Activated T-cell treated with anti-CD3 and anti-CD28 coated beads, Interleukin-2, amount 50 U/mL, for 4 hours (primary cell): ENCODE measurements around the gene KCNS1. TPM values are rescaled to one million over a fixed set of nuclear protein-coding genes. Genes with fewer than 3 reads are reported as not detected.
"Not testable (repeated sequence)": the region's sequence is repeated elsewhere in the genome, so short reads cannot be mapped to it uniquely, and the experiment has no call there.

Experiments
- ATAC-seq, 2 donors: fragments of 200-7000 bp; cut with Tn5 transposase; one replicate each; pipeline ENCODE4 v1.10.0; 2021
- DNase-seq: peaks from one replicate; pipeline ENCODE4 v3.0.0-alpha.2; 2020
- H3K27me3 Mint-ChIP-seq: one replicate; pipeline ENCODE4 v1.8.0; 2021; ENCODE audit warnings: low read depth, mixed read lengths
- H3K36me3 Mint-ChIP-seq: one replicate; pipeline ENCODE4 v1.8.0; 2022; ENCODE audit warnings: mixed read lengths; ENCODE audit not compliant: insufficient read depth
- H3K4me1 Mint-ChIP-seq: one replicate; pipeline ENCODE4 v1.8.0; 2021; ENCODE audit warnings: low read depth, mixed read lengths
- H3K4me3 Mint-ChIP-seq: one replicate; pipeline ENCODE4 v1.8.0; 2021; ENCODE audit warnings: mild to moderate bottlenecking, moderate library complexity, mixed read lengths
- H3K9me3 Mint-ChIP-seq: one replicate; pipeline ENCODE4 v1.8.0; 2021; ENCODE audit warnings: mixed read lengths
- total RNA-seq, 3 donors: library from RNA; stranded (reverse); gene quantifications; one replicate each; pipeline ENCODE4 v1.2.1, GENCODE V29; 2021

Gene KCNS1, protein sequence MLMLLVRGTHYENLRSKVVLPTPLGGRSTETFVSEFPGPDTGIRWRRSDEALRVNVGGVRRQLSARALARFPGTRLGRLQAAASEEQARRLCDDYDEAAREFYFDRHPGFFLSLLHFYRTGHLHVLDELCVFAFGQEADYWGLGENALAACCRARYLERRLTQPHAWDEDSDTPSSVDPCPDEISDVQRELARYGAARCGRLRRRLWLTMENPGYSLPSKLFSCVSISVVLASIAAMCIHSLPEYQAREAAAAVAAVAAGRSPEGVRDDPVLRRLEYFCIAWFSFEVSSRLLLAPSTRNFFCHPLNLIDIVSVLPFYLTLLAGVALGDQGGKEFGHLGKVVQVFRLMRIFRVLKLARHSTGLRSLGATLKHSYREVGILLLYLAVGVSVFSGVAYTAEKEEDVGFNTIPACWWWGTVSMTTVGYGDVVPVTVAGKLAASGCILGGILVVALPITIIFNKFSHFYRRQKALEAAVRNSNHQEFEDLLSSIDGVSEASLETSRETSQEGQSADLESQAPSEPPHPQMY
- total RNA-seq, result under 1 TPM; 0.13 to 0.37 (median 0.16) TPM

DNA sequence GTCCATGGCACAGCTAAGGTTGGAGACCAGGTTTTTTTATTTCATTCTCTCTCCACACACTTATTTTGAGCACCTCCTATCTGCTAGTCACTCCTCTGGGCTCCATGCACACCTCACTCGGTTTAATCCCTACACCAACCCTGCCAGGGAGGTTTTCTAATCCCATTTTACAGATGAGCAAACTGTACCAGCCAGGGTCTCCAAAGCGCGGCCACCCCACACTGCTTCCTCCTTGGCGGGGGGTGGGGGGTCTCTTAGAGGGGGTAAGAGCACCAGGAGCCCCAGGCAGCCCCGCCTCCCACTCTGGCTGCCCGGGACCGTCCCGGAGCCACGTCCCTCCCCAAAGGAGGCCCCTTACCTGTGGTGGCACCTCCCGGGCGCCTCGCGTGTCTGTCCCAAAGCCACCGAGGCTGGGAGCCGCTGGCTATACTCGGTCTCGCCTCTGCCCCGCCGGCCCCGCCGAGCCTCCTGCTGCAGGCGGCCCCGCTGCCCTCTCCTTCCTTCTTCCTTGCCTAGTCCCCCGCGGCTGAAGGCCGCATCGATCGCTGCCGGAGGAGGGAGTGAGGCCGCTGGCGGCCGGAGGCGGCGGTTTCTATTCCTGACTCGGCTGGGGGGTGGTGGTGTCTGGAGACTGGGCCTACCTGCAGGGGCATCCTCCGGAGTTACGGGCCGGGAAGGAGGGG is at the start of gene KCNS1:
Gene KCNS1, minus strand, starts transcription at position 565 of the 683 bp plus-strand sequence. CDS start 1,891 bp downstream, outside the sequence.
- H3K9me3 Mint-ChIP-seq, result no peaks in the 10 kb centered on the region
- peaks cover 15% of the 10 kb centered on the region for H3K4me1 Mint-ChIP-seq
- ATAC-seq (no peak), DNase-seq (no peak)
- no peaks in the 10 kb centered on the region for H3K36me3 Mint-ChIP-seq
- H3K27me3 Mint-ChIP-seq, result peaks cover 47% of the 10 kb centered on the region
- H3K4me3 Mint-ChIP-seq, result no peak within 1 kb of the TSS

DNA sequence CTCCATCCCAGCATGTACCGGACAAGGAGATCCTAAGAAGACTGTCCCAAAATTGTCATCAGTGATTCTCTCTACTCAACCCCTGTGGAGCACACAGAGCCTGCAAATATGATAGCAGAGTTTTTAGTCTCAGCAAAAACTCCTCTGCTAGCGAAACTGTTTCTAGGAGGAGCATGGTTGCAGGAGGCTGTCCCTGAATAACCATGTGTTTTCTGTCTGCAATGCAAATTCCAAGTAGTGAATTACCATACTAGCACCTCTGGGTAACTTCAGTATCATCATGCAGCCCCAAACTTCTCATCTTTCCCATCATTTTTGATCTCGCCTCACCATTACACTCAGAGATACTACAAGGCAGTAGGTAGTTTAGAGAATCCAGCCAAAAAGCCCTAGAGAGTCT is 48.1 kb upstream of the KCNS1 start:
- Mint-ChIP-seq H3K4me3 (no peak overlapping the region), H3K9me3 (no peaks in the 10 kb centered on the region), H3K4me1 (no peaks in the 10 kb centered on the region), H3K27me3 (peaks cover 34% of the 10 kb centered on the region), H3K36me3 (no peaks in the 10 kb centered on the region)
- no peak for DNase-seq
- ATAC-seq, result no peak

DNA sequence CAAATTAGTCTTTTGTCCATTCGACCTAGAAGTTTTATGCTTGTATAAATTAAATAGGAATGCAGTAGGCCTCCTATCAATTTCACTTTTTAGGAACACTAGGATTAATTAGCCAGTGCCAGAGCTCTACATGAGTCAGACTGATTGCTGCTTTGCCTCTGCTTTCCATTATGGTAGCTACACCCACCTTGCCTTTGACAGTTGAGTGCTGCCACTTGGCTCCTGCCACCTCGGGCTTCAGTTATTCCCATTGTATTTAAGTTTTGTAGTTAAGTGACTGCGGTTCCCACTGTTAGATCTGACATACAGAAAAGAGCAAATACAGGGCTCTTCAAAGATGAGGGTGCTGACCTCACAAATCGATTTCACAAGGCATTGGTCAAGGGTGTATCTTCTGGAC is 39.9 kb upstream of the KCNS1 start:
- ATAC-seq, result no peak
- Mint-ChIP-seq H3K4me3 (no peak overlapping the region), H3K4me1 (no peaks in the 10 kb centered on the region), H3K36me3 (no peaks in the 10 kb centered on the region), H3K27me3 (peaks cover 10% of the 10 kb centered on the region), H3K9me3 (no peaks in the 10 kb centered on the region)
- no peak for DNase-seq

DNA sequence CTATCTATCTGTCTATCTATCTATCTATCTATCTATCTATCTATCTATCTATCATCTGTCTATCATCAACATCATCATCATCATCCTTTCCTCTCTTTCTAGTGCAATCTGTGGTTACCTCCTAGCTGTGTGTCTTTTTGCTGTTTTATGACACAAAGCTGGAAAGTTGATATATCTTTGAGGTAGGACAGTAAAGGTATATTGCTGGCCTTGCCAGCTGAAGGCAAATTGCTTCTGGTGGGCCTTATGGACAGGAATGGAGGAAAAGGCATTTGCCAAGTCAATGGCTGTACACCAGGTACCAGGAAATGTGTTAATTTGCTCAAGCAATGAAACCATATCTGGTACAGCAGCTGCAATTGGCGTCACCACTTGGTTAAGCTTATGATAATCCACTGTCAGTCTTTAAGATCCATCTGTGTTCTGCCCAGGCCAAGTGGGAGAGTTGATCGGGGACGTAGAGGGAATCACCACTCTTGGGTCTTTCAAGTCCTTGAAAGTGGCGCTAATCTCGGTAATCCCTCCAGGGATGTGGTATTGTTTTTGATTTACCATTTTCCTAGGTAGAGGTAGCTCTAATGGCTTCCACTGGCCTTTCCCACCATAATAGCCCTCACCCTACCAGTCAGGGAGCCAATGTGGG is 38.9 kb upstream of the KCNS1 start:
- DNase-seq, H3K4me3 Mint-ChIP-seq, H3K36me3 Mint-ChIP-seq, ATAC-seq, H3K4me1 Mint-ChIP-seq, H3K27me3 Mint-ChIP-seq, H3K9me3 Mint-ChIP-seq: not testable (repeated sequence)

DNA sequence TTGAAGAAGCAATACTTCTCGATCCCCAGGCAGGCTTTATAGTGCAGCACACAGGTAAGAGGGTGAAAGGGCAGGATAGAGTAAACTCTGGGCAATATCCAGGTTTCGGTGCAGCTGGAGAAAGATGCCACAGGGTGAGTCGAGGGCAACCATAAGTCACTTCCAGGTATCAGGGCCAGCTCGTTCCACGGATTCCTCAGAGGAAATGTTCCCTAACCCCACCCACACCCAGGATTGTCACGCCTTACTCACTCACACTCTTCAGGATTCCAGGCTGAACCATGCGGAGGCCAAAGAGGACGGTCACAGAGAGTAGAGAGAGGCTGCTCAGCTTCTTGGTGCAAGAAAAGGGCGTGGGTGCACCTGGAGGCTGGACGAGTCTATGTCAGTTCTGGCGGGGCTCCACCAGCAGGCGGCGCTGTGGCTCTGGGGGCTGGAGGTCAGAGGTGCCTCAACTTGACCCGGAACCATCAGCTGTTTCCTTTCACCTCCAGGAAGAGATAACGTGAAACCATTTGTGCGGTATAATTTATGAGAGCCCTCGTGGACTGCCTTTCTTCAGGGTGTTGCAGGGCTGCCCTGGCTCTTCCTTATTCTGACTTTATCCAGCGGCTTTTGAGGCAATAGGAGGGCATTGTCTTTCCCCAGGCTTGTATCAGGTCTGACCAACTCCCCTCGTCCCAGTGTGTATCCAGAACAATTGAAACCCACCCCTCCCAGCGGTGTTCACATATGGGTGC is 37.8 kb upstream of the KCNS1 start:
- no peak overlapping the region for H3K4me3 Mint-ChIP-seq
- DNase-seq, result peak; percentile 30
- H3K4me1 Mint-ChIP-seq, result no peaks in the 10 kb centered on the region
- no peaks in the 10 kb centered on the region for H3K9me3 Mint-ChIP-seq
- H3K27me3 Mint-ChIP-seq, result peaks cover 14% of the 10 kb centered on the region
- peak; percentile 38 to 63 for ATAC-seq
- H3K36me3 Mint-ChIP-seq, result no peaks in the 10 kb centered on the region

DNA sequence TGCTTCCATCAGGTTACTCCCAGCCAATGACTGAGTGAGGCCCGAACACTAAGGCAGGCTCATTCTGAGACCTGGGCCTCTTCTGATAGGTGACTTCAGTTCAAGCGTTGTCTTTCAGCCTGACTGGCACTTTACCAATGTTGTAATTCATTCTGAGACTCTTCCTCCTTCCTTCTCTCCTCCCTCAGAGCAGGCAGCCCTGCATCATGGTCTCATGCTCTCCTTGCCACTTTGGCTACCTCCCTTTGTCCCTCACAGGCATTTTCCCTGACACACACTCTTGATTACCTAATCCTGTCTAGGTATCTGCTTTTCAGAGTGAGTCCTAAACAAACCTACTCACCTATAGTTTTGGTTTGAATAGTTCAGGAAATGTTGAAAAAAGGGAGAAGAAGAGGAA is 36.0 kb upstream of the KCNS1 start:
- ATAC-seq, result no peak
- Mint-ChIP-seq H3K36me3 (no peaks in the 10 kb centered on the region), H3K4me3 (no peak overlapping the region), H3K27me3 (peaks cover 19% of the 10 kb centered on the region), H3K9me3 (no peaks in the 10 kb centered on the region), H3K4me1 (no peaks in the 10 kb centered on the region)
- DNase-seq, result no peak

DNA sequence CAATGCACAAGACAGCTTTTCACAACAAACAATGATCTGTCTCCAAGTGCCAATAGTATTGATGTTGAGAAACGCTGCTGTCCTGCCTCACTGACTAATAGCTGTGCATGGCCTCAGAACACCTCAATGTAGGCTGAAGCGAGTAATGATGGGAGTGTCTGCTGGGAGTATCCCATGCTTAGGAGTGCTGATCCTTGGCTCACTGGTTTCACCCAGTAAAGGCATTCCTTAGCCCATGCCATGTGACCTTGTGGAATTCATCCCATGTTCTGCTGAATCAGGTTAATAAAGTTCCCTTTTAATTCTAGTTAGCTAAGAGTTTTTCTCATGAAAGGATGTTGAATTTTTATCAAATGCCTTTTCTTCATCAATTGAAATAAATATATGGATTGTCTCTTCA is 27.2 kb upstream of the KCNS1 start:
- ATAC-seq, result no peak
- Mint-ChIP-seq H3K9me3 (no peaks in the 10 kb centered on the region), H3K27me3 (peaks cover 30% of the 10 kb centered on the region), H3K4me1 (no peaks in the 10 kb centered on the region), H3K36me3 (no peaks in the 10 kb centered on the region), H3K4me3 (no peak overlapping the region)
- no peak for DNase-seq

DNA sequence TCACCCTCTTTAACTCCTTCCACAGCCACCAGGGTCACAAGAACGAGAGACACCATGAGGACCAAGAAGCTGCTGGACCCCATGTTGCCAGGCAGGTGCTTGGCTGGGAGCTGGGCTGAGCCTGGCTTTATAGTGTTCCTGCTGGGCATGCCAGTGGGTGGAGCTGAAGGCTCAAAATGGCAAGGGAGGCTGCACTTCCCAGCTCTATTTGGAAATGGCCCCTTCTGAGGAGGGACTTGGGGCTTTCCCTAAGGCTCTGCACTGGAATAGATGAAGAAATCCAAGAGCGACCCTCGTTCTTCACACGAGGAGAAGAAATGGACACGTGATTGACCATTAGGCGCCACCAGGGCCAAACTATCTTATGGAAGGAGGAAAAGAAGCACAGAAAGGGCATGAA is 23.4 kb upstream of the KCNS1 start, which contains the start of gene WFDC12:
Gene WFDC12, minus strand, starts transcription at position 101 of the 400 bp plus-strand sequence. Its CDS starts 18 bp downstream, at position 83.
- ATAC-seq (no peak), DNase-seq (no peak)
- H3K4me1 Mint-ChIP-seq, result no peaks in the 10 kb centered on the region
- no peaks in the 10 kb centered on the region for H3K36me3 Mint-ChIP-seq
- no peaks in the 10 kb centered on the region for H3K9me3 Mint-ChIP-seq
- no peak within 1 kb of the TSS for H3K4me3 Mint-ChIP-seq
- H3K27me3 Mint-ChIP-seq, result peaks cover 17% of the 10 kb centered on the region

DNA sequence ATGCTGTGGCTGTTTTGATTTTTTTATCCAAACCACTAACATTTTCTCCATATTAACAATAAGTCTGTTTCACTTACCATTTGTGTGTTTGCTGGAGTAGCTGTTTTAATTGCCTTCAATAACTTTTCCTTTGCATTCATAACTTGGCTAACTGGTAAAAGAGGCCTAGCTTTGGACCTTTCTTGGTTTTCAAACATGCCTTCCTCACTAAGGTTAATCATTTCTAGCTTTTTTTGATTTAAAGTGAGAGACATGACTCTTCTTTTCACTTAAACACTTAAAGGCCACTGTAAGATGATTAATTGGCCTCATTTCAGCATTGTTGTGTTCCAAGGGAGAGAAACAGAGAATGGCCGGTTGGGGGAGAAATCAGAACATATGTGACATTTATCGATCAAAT is 20.5 kb upstream of the KCNS1 start:
- no peak for ATAC-seq

DNA sequence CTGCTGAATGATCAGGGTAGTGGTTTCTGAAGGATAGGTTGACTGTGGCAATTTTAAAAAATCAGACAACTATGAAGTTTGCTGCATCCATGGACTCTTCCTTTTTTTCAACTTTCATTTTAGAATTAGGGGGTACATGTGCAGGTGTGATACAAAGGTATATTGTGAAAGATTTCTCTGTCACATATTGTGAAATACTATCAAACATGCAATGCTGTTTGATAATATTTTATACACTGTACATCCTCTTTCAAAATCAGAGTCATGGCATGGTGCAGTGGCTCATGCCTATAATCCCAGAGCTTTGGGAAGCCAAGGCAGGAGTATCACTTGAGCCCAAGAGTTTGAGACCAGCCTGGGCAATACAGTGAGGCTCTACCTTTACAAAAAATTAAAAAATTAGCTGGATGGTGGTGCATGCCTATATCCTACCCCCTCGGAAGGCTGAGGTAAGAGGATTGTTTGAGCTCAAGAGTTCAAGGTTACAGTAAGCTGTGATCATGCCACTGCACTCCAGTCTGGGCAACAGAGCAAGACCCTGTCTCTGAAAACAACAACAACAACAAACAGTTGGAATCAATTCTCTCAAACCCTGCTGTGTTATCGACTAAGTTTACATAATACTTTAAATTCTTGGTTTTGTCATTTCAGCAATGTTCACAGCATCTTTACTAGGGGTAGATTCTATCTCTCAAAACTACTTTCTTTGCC is 18.8 kb upstream of the KCNS1 start:
- no peak for ATAC-seq

More for the DNA sequence above, 20.5 kb upstream of the KCNS1 start:
- H3K4me1 Mint-ChIP-seq, result no peaks in the 10 kb centered on the region
- no peak for DNase-seq
- no peaks in the 10 kb centered on the region for H3K36me3 Mint-ChIP-seq
- H3K4me3 Mint-ChIP-seq, result no peak overlapping the region
- H3K27me3 Mint-ChIP-seq, result peaks cover 10% of the 10 kb centered on the region
- H3K9me3 Mint-ChIP-seq, result no peaks in the 10 kb centered on the region

DNA sequence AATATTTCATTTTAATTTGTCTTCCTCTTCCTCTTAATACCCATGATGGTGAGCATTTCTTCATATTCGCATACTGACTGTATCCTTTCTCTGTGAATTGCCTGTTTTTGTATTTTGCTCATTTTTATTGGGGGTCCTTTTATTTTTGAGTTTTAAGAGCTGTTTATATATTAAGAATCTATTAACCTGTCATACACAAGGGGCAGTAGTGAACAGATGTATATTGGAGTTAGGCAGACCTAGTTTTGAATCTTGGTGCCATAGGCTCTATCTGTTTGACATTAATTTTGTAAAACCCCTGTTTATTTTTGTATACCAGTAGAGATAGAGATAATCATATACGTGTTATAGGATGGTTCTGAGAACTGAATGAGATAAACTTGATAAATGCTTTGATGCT is 17.1 kb upstream of the KCNS1 start:
- no peak for DNase-seq
- H3K27me3 Mint-ChIP-seq, result peaks cover 11% of the 10 kb centered on the region
- no peak overlapping the region for H3K4me3 Mint-ChIP-seq
- peaks cover 4% of the 10 kb centered on the region for H3K4me1 Mint-ChIP-seq
- no peak for ATAC-seq
- H3K36me3 Mint-ChIP-seq, result no peaks in the 10 kb centered on the region
- no peaks in the 10 kb centered on the region for H3K9me3 Mint-ChIP-seq

More for the DNA sequence above, 18.8 kb upstream of the KCNS1 start:
- Mint-ChIP-seq H3K9me3 (no peaks in the 10 kb centered on the region), H3K4me1 (peaks cover 2% of the 10 kb centered on the region), H3K4me3 (no peak overlapping the region), H3K36me3 (no peaks in the 10 kb centered on the region), H3K27me3 (peaks cover 8% of the 10 kb centered on the region)
- no peak for DNase-seq

DNA sequence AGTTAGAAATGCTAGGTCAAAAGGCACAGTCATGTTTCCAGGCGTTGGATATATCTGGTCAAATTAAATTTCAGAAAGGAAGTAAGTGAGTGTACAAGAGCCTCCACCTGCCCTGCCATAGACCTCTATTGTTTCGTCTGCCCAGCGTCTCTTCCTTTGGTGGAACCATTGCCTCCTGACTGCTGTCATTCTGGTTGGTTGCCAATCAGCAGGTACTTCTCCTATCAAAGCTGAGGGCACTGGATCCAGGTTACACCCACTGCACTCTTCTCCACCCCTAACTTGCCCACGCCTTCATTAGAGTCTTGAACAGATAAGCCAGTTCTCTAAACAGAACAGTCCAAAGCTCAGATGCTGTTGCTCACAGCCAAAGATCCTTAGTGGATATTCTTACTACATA is 16.7 kb upstream of the KCNS1 start:
- H3K27me3 Mint-ChIP-seq, result peaks cover 9% of the 10 kb centered on the region
- H3K9me3 Mint-ChIP-seq, result no peaks in the 10 kb centered on the region
- H3K4me3 Mint-ChIP-seq, result no peak overlapping the region
- DNase-seq, result no peak
- no peak for ATAC-seq
- no peaks in the 10 kb centered on the region for H3K36me3 Mint-ChIP-seq
- peaks cover 4% of the 10 kb centered on the region for H3K4me1 Mint-ChIP-seq

DNA sequence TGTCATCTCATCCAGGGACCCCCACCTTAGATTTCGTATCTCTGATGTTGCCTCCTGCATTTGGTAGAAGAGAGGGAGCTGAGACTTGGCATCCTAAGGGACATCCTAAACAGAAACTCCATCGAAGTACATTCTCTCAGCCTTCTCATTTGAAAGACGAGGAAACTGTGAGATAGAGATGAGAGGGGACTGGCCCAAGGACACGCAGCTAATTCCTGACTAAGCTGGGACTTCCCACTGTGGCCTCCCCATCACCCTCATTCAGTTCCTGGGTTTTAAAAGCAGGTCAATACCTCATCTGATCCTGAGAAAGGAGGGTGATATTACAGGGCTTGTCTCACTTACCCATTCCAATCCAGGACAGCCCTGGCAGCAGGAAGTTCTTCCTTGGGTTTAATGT is 14.9 kb upstream of the KCNS1 start:
- DNase-seq (no peak), ATAC-seq (no peak)
- Mint-ChIP-seq H3K4me3 (no peak overlapping the region), H3K27me3 (peaks cover 8% of the 10 kb centered on the region), H3K36me3 (no peaks in the 10 kb centered on the region), H3K9me3 (no peaks in the 10 kb centered on the region), H3K4me1 (peaks cover 4% of the 10 kb centered on the region)
